K562 (cell line): ENCODE data around the gene PPOX. TPM values are rescaled to one million over a fixed set of nuclear protein-coding genes. Genes with fewer than 3 reads are reported as not detected.

ENCODE experiments used
- ADNP ChIP-seq: fragments of 200-800 bp; sonication (Bioruptor generic); IDR thresholded peaks from 2 replicates; pipeline ENCODE4 v1.6.1; 2016; ENCODE audit warnings: missing genetic modification characterization, missing compliant biosample characterization
- BDP1 ChIP-seq: IDR thresholded peaks from 3 replicates; pipeline ENCODE4 v1.6.1; 2011; ENCODE audit not compliant: insufficient read length, insufficient read depth
- FOXK2 ChIP-seq, 2 experiments: fragments of 450-650 bp; IDR thresholded peaks in 1 of 2; conservative IDR thresholded peaks in 1 of 2; 2 replicates each; pipeline ENCODE4 v1.6.1; 2016; ENCODE audit warnings: low read depth in 2 of 2, mild to moderate bottlenecking in 1 of 2
- LCOR ChIP-seq: sonication (generic); formaldehyde crosslinking; IDR thresholded peaks from 2 replicates; pipeline ENCODE4 v1.8.0; 2022; ENCODE audit warnings: mild to moderate bottlenecking, missing genetic modification reagents
- NCOA4 ChIP-seq: fragments of 450-650 bp; IDR thresholded peaks from 2 replicates; pipeline ENCODE4 v1.6.1; 2018; ENCODE audit warnings: mild to moderate bottlenecking; ENCODE audit not compliant: partially characterized antibody
- NELFE ChIP-seq: IDR thresholded peaks from 2 replicates; pipeline ENCODE4 v1.6.1; 2011; ENCODE audit warnings: mild to moderate bottlenecking; ENCODE audit not compliant: insufficient read depth, insufficient read length
- POLR2B ChIP-seq: fragments of 450-650 bp; IDR thresholded peaks from 2 replicates; pipeline ENCODE4 v1.6.1; 2018; ENCODE audit warnings: low read depth; ENCODE audit not compliant: partially characterized antibody
- RB1 ChIP-seq: fragments of 450-650 bp; IDR thresholded peaks from 2 replicates; pipeline ENCODE4 v1.6.1; 2017; ENCODE audit warnings: low read depth, mild to moderate bottlenecking
- SMARCB1 ChIP-seq: IDR thresholded peaks from 2 replicates; pipeline ENCODE4 v1.6.1; 2011; ENCODE audit warnings: improper control_type of control experiment, low read depth; ENCODE audit not compliant: insufficient read length
- SREBF1 ChIP-seq: fragments of 150-350 bp; IDR thresholded peaks from 2 replicates; pipeline ENCODE4 v1.6.1; 2014; ENCODE audit warnings: antibody characterized with exemption, low read depth, low read length, borderline replicate concordance
- SRF ChIP-seq, 2 experiments: fragments of 250-450, 450-650 bp in 1 of 2; sonication (Bioruptor Pico) in 1 of 2; sonication (generic) in 1 of 2; formaldehyde crosslinking; IDR thresholded peaks; 2 replicates each; pipeline versions ENCODE4 v1.5.0 to v1.5.1; 2020 to 2022; ENCODE audit warnings: mild to moderate bottlenecking in 1 of 2, missing genetic modification reagents in 1 of 2
- TBL1XR1 ChIP-seq, 2 experiments: IDR thresholded peaks; 2 replicates each; pipeline ENCODE4 v1.6.1; 2012; ENCODE audit warnings: improper control_type of control experiment in 2 of 2, low read length in 2 of 2, mild to moderate bottlenecking in 1 of 2
- ZNF212 ChIP-seq: fragments of 450-650 bp; formaldehyde crosslinking; IDR thresholded peaks from 2 replicates; pipeline ENCODE4 v1.4.0; 2020; ENCODE audit warnings: mild to moderate bottlenecking
- polyA plus RNA-seq, 8 experiments: library from polyadenylated mRNA; depleted of rRNA in 4 of 8; stranded (reverse) in 5 of 8; unstranded in 3 of 8; fragments of >200 nt; fragmentation: Nextera tagmentation in 2 of 8; fragmentation: Illumina TruSeq in 1 of 8; extraction: Ambion mirVana in 2 of 8; extraction: Trizol in 1 of 8; gene quantifications; 2 replicates each; pipeline versions ENCODE4 v1.2.1 to v1.2.3, GENCODE V29; 2011 to 2014; ENCODE audit warnings: inconsistent platforms in 1 of 8, missing spikeins in 1 of 8
- total RNA-seq, 7 experiments: library from RNA; depleted of rRNA in 6 of 7; stranded (reverse); fragments of >200 nt in 6 of 7; fragmentation: Illumina TruSeq in 2 of 7; extraction: Trizol in 2 of 7; gene quantifications; 2 replicates each; pipeline versions ENCODE4 v1.2.1 to v1.2.3, GENCODE V29; 2011 to 2021; ENCODE audit warnings: low replicate concordance in 1 of 7
- TF ChIP-seq, protein P1 (sequence below): fragments of 450-650 bp; IDR thresholded peaks from 2 replicates; pipeline ENCODE4 v1.6.1; 2016
- TF ChIP-seq, protein P2 (sequence below): fragments of 250-450 bp; sonication (Bioruptor Pico); IDR thresholded peaks from 2 replicates; pipeline ENCODE4 v1.9.0; 2021; ENCODE audit warnings: mild to moderate bottlenecking, inconsistent platforms
- TF ChIP-seq, protein P3 (sequence below): fragments of 450-650 bp; IDR thresholded peaks from 2 replicates; pipeline ENCODE4 v1.6.1; 2018; ENCODE audit not compliant: partially characterized antibody
- TF ChIP-seq, protein P4 (sequence below), 2 experiments: fragments of 450-650 bp; IDR thresholded peaks; 2 replicates each; pipeline ENCODE4 v1.6.1; 2016

Gene PPOX
- total and polyA plus RNA-seq, 9 of the 15 experiments (the other 6 are each of a cell fraction or from before 2014, with no cell fraction given), result 17.0 to 57.1 (median 38.9) TPM

DNA sequence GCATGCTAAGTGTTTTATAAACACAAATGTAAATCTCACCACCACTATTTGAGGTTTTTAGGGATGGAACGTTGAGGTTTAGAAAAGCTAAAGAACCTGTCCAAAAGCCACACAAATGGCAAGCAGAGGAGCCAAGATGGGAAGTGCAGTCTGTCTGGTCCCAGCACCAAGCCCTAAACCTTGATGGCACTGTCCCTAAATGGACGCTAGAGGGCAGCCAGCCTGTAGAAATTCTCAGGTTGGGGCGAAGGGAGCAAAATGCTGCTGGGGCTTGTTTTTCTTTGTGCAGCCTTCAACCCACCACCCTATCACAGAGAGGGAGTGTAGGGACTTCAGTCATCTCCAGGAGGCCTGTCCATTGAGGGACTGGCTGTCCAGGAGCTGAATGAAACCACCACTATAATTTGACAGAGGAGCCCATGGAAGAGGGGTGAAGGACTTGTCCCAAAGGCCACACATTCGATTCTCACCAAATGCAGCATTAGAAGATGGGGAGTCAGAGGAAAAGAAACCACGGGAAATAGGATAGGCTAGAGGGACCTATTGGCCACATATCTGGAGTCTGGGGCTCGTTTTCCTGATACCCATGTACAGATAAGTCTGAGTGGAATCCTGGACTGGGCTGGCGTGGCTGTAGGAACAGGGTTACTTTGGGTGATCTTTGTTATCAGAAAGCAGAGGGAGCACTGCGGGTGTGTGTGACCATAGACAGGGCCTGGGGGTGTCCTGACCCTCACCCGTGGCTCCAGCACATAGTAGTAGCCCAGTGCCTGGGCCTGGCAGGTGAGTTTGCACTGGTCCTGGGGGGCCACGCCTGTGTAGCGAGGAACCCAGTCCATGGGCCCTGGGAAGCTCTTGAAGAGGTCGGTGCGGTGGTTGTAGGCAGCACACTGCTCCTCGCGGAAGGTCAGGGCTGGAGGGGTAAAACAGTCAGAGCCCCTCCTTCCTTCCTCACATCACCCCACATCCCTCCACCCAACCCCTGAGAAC, 26.5 kb downstream of the PPOX start (continued):
- no peak for TF ChIP-seq ADNP (tag)
- TF ChIP-seq NELFE, result no peak
- 0 out of 2 replicates have a peak, but pooled peaks have one; percentile 36 for TF ChIP-seq RB1
- no peak for TF ChIP-seq SMARCB1
- peak in 1 of 2 experiments; percentile 36; a peak in 1 of 4 replicates for TF ChIP-seq TBL1XR1 (IDR thresholded peaks at IDR 0.05; ENCODE audit: low read length in 2 of 2)
- TF ChIP-seq, protein P1, sequence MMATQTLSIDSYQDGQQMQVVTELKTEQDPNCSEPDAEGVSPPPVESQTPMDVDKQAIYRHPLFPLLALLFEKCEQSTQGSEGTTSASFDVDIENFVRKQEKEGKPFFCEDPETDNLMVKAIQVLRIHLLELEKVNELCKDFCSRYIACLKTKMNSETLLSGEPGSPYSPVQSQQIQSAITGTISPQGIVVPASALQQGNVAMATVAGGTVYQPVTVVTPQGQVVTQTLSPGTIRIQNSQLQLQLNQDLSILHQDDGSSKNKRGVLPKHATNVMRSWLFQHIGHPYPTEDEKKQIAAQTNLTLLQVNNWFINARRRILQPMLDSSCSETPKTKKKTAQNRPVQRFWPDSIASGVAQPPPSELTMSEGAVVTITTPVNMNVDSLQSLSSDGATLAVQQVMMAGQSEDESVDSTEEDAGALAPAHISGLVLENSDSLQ, result peak; percentile 21; the same call in 1 of the 2 replicates
- TF ChIP-seq SREBF1, result no peak
- no peak for TF ChIP-seq ZNF212 (CRISPR knock-in tag)
- TF ChIP-seq, protein P2, sequence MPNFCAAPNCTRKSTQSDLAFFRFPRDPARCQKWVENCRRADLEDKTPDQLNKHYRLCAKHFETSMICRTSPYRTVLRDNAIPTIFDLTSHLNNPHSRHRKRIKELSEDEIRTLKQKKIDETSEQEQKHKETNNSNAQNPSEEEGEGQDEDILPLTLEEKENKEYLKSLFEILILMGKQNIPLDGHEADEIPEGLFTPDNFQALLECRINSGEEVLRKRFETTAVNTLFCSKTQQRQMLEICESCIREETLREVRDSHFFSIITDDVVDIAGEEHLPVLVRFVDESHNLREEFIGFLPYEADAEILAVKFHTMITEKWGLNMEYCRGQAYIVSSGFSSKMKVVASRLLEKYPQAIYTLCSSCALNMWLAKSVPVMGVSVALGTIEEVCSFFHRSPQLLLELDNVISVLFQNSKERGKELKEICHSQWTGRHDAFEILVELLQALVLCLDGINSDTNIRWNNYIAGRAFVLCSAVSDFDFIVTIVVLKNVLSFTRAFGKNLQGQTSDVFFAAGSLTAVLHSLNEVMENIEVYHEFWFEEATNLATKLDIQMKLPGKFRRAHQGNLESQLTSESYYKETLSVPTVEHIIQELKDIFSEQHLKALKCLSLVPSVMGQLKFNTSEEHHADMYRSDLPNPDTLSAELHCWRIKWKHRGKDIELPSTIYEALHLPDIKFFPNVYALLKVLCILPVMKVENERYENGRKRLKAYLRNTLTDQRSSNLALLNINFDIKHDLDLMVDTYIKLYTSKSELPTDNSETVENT, result no peak
- peak in 1 of 2 experiments; percentile 28; a peak in 1 of 4 replicates for TF ChIP-seq FOXK2 (conservative IDR thresholded peaks at IDR 0.05 in 1 of 2, IDR thresholded peaks at IDR 0.05 in 1 of 2; ENCODE audit: low read depth in 2 of 2)
- TF ChIP-seq NCOA4, result no peak
- TF ChIP-seq, protein P3, sequence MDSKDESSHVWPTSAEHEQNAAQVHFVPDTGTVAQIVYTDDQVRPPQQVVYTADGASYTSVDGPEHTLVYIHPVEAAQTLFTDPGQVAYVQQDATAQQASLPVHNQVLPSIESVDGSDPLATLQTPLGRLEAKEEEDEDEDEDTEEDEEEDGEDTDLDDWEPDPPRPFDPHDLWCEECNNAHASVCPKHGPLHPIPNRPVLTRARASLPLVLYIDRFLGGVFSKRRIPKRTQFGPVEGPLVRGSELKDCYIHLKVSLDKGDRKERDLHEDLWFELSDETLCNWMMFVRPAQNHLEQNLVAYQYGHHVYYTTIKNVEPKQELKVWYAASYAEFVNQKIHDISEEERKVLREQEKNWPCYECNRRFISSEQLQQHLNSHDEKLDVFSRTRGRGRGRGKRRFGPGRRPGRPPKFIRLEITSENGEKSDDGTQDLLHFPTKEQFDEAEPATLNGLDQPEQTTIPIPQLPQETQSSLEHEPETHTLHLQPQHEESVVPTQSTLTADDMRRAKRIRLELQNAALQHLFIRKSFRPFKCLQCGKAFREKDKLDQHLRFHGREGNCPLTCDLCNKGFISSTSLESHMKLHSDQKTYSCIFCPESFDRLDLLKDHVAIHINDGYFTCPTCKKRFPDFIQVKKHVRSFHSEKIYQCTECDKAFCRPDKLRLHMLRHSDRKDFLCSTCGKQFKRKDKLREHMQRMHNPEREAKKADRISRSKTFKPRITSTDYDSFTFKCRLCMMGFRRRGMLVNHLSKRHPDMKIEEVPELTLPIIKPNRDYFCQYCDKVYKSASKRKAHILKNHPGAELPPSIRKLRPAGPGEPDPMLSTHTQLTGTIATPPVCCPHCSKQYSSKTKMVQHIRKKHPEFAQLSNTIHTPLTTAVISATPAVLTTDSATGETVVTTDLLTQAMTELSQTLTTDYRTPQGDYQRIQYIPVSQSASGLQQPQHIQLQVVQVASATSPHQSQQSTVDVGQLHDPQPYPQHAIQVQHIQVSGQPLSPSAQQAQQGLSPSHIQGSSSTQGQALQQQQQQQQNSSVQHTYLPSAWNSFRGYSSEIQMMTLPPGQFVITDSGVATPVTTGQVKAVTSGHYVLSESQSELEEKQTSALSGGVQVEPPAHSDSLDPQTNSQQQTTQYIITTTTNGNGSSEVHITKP, result no peak
- no peak for TF ChIP-seq POLR2B
- TF ChIP-seq LCOR, result 0 out of 2 replicates have a peak, but pooled peaks have one; percentile 46
- no peak; a peak in 1 of 4 replicates for TF ChIP-seq SRF (CRISPR knock-in tag; IDR thresholded peaks at IDR 0.05)
- no peak for TF ChIP-seq BDP1
- TF ChIP-seq, protein P4, sequence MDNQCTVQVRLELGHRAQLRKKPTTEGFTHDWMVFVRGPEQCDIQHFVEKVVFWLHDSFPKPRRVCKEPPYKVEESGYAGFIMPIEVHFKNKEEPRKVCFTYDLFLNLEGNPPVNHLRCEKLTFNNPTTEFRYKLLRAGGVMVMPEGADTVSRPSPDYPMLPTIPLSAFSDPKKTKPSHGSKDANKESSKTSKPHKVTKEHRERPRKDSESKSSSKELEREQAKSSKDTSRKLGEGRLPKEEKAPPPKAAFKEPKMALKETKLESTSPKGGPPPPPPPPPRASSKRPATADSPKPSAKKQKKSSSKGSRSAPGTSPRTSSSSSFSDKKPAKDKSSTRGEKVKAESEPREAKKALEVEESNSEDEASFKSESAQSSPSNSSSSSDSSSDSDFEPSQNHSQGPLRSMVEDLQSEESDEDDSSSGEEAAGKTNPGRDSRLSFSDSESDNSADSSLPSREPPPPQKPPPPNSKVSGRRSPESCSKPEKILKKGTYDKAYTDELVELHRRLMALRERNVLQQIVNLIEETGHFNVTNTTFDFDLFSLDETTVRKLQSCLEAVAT (IDR thresholded peaks at IDR 0.05), result no peak
